ENCODE data around the gene ESRRA.

- TF ChIP-seq, protein P1, sequence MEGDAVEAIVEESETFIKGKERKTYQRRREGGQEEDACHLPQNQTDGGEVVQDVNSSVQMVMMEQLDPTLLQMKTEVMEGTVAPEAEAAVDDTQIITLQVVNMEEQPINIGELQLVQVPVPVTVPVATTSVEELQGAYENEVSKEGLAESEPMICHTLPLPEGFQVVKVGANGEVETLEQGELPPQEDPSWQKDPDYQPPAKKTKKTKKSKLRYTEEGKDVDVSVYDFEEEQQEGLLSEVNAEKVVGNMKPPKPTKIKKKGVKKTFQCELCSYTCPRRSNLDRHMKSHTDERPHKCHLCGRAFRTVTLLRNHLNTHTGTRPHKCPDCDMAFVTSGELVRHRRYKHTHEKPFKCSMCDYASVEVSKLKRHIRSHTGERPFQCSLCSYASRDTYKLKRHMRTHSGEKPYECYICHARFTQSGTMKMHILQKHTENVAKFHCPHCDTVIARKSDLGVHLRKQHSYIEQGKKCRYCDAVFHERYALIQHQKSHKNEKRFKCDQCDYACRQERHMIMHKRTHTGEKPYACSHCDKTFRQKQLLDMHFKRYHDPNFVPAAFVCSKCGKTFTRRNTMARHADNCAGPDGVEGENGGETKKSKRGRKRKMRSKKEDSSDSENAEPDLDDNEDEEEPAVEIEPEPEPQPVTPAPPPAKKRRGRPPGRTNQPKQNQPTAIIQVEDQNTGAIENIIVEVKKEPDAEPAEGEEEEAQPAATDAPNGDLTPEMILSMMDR (conservative IDR thresholded peaks at IDR 0.05), result no peak
- TF ChIP-seq EZH2 (IDR thresholded peaks at IDR 0.05; ENCODE audit: low read depth), result no peak
Observed at GRCh38 chr11:64267207-64267945, 37.9 kb upstream of the ESRRA start.
